Hepatocyte (in vitro differentiated cells): ENCODE measurements around the gene MAGI3.

Experiments used
- EZH2 ChIP-seq: fragments of 200-600 bp; sonication (generic); IDR thresholded peaks from 2 replicates; pipeline ENCODE4 v1.6.1; 2016; ENCODE audit warnings: antibody characterized with exemption, mild to moderate bottlenecking, borderline replicate concordance
- TF ChIP-seq, protein P1 (sequence below): fragments of 200-600 bp; sonication (generic); IDR thresholded peaks from 2 replicates; pipeline ENCODE4 v1.5.1; 2016; ENCODE audit warnings: antibody characterized with exemption, mild to moderate bottlenecking; ENCODE audit not compliant: poor library complexity

DNA sequence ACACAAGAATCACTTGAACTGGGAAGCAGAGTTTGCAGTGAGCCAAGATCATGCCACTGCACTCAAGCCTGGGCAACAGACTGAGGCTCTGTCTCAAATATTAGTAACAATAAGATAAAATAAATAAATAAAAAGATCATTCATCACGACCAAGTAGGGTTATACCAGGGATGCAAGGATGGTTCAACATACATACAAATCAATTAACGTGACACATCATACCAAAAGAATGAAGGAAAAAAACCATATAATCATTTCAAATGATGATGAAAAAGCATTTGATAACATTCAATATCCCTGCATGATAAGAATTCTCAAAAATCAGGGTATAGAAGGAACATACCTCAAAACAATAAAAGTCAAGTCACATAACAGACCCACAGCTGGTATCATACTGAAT is 330.7 kb downstream of the MAGI3 start:
- TF ChIP-seq, protein P1, sequence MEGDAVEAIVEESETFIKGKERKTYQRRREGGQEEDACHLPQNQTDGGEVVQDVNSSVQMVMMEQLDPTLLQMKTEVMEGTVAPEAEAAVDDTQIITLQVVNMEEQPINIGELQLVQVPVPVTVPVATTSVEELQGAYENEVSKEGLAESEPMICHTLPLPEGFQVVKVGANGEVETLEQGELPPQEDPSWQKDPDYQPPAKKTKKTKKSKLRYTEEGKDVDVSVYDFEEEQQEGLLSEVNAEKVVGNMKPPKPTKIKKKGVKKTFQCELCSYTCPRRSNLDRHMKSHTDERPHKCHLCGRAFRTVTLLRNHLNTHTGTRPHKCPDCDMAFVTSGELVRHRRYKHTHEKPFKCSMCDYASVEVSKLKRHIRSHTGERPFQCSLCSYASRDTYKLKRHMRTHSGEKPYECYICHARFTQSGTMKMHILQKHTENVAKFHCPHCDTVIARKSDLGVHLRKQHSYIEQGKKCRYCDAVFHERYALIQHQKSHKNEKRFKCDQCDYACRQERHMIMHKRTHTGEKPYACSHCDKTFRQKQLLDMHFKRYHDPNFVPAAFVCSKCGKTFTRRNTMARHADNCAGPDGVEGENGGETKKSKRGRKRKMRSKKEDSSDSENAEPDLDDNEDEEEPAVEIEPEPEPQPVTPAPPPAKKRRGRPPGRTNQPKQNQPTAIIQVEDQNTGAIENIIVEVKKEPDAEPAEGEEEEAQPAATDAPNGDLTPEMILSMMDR, result no peak
- no peak for TF ChIP-seq EZH2
